DMS53 treated with DMSO at 0.1 percent for 48 hours (cell line): ENCODE data around the gene FRG1.
"Not testable (repeated sequence)": the region's sequence is repeated elsewhere in the genome, so short reads cannot be mapped to it uniquely, and the experiment has no call there.

Experiments
- DNase-seq: peaks from one replicate; lab custom pipeline; 2025; ENCODE audit not compliant: unreplicated experiment; lab: John Stamatoyannopoulos, UW

The FRG1 gene

GRCh38 chr4:189984661-189985060, 44.0 kb downstream of the FRG1 start:
- not testable (repeated sequence) for DNase-seq

- not testable (repeated sequence) for DNase-seq
Measured at GRCh38 chr4:189985651-189986243, 45.1 kb downstream of the FRG1 start.

- no peak for DNase-seq
Measured at GRCh38 chr4:189988877-189989431, 48.3 kb downstream of the FRG1 start.

GRCh38 chr4:189989941-189990340, 49.3 kb downstream of the FRG1 start:
- DNase-seq: not testable (repeated sequence)
